GM10266 (cell line): ENCODE data around the gene CRYBB1.

Experiments
- DNase-seq: peaks from one replicate; pipeline ENCODE4 v3.0.0; 2012; ENCODE audit errors: extremely low spot score
- TF ChIP-seq, protein P1 (sequence below): IDR thresholded peaks from 2 replicates; pipeline ENCODE4 v1.5.1; 2012; ENCODE audit warnings: mild to moderate bottlenecking, low read depth; ENCODE audit not compliant: control insufficient read depth, insufficient read depth; ENCODE audit errors: missing control alignments

Gene CRYBB1

DNA sequence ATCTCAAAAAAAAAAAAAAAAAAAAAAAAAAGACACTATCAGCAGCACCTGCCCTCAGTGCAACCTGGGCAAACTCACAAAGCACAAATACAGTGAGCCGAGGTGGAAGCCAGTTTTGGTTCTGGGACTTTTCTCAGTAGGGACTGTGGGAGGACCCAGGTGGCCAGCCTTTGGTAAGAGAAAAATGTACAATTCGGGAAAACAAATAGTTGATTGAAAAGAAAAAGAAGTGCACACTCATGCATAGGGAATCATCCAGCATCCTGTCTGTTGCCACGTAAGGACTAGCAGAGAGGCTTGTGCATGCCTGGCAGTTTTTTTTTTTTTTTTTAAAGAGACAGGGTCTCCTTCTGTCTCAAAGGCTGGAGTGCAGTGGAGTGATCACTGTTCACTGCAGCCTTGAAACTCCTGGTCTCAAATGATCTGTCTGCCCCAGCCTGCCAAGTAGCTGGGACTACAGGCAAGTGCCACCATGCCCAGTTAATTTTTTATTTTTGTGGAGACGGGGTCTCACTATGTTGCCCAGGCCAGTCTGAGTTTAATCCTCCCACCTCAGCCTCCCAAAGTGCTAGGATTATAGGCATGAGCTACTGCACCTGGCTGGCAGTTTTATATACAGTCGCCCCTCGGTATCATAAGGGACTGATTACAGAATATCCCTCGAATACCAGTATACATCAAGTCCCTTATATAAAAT lies 64.6 kb downstream of the CRYBB1 start:
- no peak for DNase-seq
- TF ChIP-seq, protein P1, sequence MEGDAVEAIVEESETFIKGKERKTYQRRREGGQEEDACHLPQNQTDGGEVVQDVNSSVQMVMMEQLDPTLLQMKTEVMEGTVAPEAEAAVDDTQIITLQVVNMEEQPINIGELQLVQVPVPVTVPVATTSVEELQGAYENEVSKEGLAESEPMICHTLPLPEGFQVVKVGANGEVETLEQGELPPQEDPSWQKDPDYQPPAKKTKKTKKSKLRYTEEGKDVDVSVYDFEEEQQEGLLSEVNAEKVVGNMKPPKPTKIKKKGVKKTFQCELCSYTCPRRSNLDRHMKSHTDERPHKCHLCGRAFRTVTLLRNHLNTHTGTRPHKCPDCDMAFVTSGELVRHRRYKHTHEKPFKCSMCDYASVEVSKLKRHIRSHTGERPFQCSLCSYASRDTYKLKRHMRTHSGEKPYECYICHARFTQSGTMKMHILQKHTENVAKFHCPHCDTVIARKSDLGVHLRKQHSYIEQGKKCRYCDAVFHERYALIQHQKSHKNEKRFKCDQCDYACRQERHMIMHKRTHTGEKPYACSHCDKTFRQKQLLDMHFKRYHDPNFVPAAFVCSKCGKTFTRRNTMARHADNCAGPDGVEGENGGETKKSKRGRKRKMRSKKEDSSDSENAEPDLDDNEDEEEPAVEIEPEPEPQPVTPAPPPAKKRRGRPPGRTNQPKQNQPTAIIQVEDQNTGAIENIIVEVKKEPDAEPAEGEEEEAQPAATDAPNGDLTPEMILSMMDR: no peak

DNA sequence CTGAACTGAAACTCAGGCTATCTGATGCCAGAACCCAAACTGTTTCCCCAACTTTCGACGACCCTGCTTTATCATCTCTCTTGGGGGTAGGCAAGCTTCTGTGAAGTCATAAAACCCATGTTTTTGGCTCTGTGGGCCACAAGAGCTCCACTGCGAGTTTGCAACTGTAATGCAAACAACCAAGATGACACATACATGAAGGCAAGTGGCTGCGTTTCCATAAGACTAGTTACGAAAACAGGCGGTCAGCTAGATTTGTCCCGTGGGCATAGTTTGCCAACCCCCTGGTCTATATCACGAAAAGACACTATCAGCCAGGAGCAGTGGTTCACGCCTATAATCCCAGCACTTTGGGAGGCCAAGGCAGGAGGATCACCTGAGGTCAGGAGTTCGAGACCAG lies 65.4 kb downstream of the CRYBB1 start:
- DNase-seq: no peak
- TF ChIP-seq, protein P1: no peak

DNA sequence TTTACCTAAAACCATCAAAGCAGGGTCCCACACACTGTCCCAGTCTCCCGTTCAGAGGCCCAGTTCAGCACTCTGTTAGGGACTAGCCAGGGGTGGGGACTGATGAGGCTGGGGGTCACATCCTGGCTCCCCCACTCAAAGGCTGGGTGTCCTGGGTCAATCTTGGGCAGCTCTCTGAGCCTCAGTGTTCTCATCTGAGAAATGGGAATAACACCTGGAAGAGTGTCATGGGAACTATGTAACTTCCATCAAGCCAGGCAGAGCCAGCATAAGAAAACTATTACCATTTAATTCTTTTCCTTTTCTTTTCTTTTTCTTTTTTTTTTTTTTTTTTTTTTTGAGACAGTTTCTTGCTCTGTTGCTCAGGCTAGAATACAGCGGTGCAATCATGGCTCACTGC lies 66.3 kb downstream of the CRYBB1 start:
- no peak for DNase-seq
- TF ChIP-seq, protein P1: no peak

DNA sequence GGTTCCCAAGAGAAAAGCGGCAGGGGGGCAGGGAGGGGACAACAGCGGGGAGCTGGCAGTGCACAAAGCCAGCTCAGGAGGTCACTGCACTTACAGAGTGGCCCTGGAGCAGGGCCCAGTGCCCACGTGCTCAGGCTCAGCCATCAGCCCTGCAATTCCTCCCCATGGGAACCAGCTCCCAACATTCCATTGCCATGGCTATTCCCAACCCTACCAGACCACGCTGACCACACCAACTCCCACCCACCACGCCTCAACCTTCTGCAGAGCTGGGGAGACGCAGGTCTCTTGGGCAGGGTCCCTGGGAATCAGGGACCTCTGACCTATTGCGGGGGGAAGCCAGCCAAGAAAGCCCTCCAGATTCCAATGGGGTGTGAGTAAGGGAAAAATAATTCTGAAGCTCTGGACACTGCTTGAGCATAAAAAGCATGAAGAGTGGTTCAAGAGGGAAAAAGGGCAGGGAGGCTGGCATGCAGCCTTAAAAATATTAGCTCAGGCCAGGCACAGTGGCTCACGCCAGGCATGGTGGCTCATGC lies 67.3 kb downstream of the CRYBB1 start:
- TF ChIP-seq, protein P1: no peak
- DNase-seq: no peak

DNA sequence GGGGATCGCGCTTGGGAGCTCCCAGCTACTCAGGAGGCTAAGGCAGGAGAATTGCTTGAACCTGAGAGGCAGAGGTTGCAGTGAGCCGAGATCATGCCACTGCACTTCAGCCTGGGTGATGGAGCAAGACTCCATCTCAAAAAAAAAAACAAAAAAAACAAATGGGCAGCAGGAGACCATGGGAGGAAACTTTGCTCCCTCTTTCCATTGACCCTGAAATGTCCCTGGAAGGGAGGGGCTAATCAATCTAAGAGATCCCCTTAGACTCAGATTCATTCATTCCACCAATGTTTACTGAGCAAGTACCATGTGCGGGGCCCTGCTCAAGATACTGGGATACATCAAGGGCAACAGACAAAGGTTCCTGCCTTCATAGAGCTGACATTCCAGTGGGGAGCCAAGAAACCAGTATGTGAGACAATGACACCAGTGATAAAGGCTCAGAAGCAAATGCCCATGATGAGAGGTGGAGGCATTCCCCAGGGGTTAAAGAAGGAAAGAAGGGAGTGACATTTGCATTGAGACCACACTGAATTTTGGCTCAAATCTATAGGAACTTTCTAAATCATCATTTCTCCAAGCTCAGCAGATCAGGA lies 67.8 kb downstream of the CRYBB1 start:
- TF ChIP-seq, protein P1: no peak
- DNase-seq: no peak
